HEK293 (cell line): Measurements from ENCODE around the gene TECR.

Source experiments
- CTCF ChIA-PET: fragments of 350-600 bp; formaldehyde crosslinking; extraction: SDS; loops from one replicate; lab custom pipeline; 2021; ENCODE audit warnings: antibody characterized with exemption; lab: Yijun Ruan, JAX
- POLR2A ChIA-PET: fragments of 300-600 bp; formaldehyde crosslinking; extraction: SDS; loops from one replicate; lab custom pipeline; 2020; ENCODE audit warnings: antibody characterized with exemption, inconsistent platforms; lab: Yijun Ruan, JAX
- H3K27ac ChIP-seq: fragments of 200-500 bp; sonication (Bioruptor generic); 2 replicates; pipeline ENCODE4 v1.5.1; 2014; ENCODE audit warnings: low read depth, low read length, control low read depth, inconsistent platforms; ENCODE audit errors: extremely low read depth
- H3K36me3 ChIP-seq, 2 experiments: fragments of 200-500 bp in 1 of 2; sonication (Bioruptor generic) in 1 of 2; 1 replicate in 1 of 2; 2 replicates in 1 of 2; pipeline ENCODE4 v1.5.1; 2014 to 2017; ENCODE audit warnings: inconsistent platforms in 2 of 2, low read length in 2 of 2; ENCODE audit not compliant: control insufficient read depth in 2 of 2, insufficient read depth in 1 of 2
- H3K4me1 ChIP-seq: fragments of 200-500 bp; sonication (Bioruptor generic); 2 replicates; pipeline ENCODE4 v1.5.1; 2014; ENCODE audit warnings: mild to moderate bottlenecking, low read length, inconsistent platforms; ENCODE audit not compliant: control insufficient read depth, insufficient read depth
- H3K4me3 ChIP-seq: 2 replicates; pipeline ENCODE4 v1.5.1; 2011; ENCODE audit warnings: low read depth, mild to moderate bottlenecking, control low read depth, low read length, moderate library complexity
- H3K9me3 ChIP-seq: fragments of 200-500 bp; sonication (Bioruptor generic); 2 replicates; pipeline ENCODE4 v1.5.1; 2014; ENCODE audit warnings: low read depth, low read length, inconsistent platforms; ENCODE audit not compliant: control insufficient read depth, insufficient read depth
- ATF2 ChIP-seq: fragments of 450-650 bp; formaldehyde crosslinking; IDR thresholded peaks from 2 replicates; pipeline ENCODE4 v1.5.1; 2016; ENCODE audit warnings: missing biosample characterization, missing genetic modification characterization, low read depth
- GLI2 ChIP-seq: fragments of 450-650 bp; formaldehyde crosslinking; IDR thresholded peaks from 2 replicates; pipeline ENCODE4; 2017; ENCODE audit warnings: missing biosample characterization, missing genetic modification characterization, low read depth, borderline replicate concordance
- KLF1 ChIP-seq: fragments of 450-650 bp; formaldehyde crosslinking; IDR thresholded peaks from 2 replicates; pipeline ENCODE4 v1.5.1; 2016; ENCODE audit warnings: missing biosample characterization, missing genetic modification characterization
- KLF17 ChIP-seq: fragments of 450-650 bp; formaldehyde crosslinking; IDR thresholded peaks from 2 replicates; pipeline ENCODE4 v1.5.1; 2016; ENCODE audit warnings: missing biosample characterization, missing genetic modification characterization
- PATZ1 ChIP-seq: fragments of 450-650 bp; formaldehyde crosslinking; IDR thresholded peaks from 2 replicates; pipeline ENCODE4 v1.5.1; 2016; ENCODE audit warnings: missing biosample characterization, missing genetic modification characterization
- RBAK ChIP-seq: fragments of 450-650 bp; formaldehyde crosslinking; IDR thresholded peaks from 2 replicates; pipeline ENCODE4 v1.5.1; 2016; ENCODE audit warnings: missing biosample characterization, missing genetic modification characterization
- SP3 ChIP-seq: fragments of 450-650 bp; formaldehyde crosslinking; IDR thresholded peaks from 2 replicates; pipeline ENCODE4 v1.5.1; 2016; ENCODE audit warnings: missing biosample characterization, missing genetic modification characterization
- ZBTB11 ChIP-seq: fragments of 450-650 bp; formaldehyde crosslinking; conservative IDR thresholded peaks from 2 replicates; pipeline ENCODE4 v1.5.1; 2016; ENCODE audit warnings: low read depth, missing biosample characterization, missing genetic modification characterization
- ZBTB17 ChIP-seq: fragments of 450-650 bp; formaldehyde crosslinking; IDR thresholded peaks from 2 replicates; pipeline ENCODE4 v1.5.1; 2016; ENCODE audit warnings: missing biosample characterization, missing genetic modification characterization
- ZBTB48 ChIP-seq: fragments of 450-650 bp; formaldehyde crosslinking; IDR thresholded peaks from 2 replicates; pipeline ENCODE4 v1.5.1; 2016; ENCODE audit warnings: missing biosample characterization, missing genetic modification characterization
- ZFHX2 ChIP-seq: fragments of 450-650 bp; formaldehyde crosslinking; conservative IDR thresholded peaks from 2 replicates; pipeline ENCODE4 v1.5.1; 2016; ENCODE audit warnings: missing biosample characterization, missing genetic modification characterization
- ZNF121 ChIP-seq: fragments of 450-650 bp; formaldehyde crosslinking; IDR thresholded peaks from 2 replicates; pipeline ENCODE4 v1.5.1; 2016; ENCODE audit warnings: missing biosample characterization, missing genetic modification characterization
- ZNF157 ChIP-seq: fragments of 450-650 bp; formaldehyde crosslinking; IDR thresholded peaks from 2 replicates; pipeline ENCODE4 v1.5.1; 2016; ENCODE audit warnings: missing biosample characterization, missing genetic modification characterization
- ZNF19 ChIP-seq: fragments of 450-650 bp; formaldehyde crosslinking; IDR thresholded peaks from 2 replicates; pipeline ENCODE4; 2016; ENCODE audit warnings: missing biosample characterization, missing genetic modification characterization, low read depth
- ZNF292 ChIP-seq: fragments of 450-650 bp; formaldehyde crosslinking; IDR thresholded peaks from 2 replicates; pipeline ENCODE4 v1.5.1; 2016; ENCODE audit warnings: low read depth, missing biosample characterization, missing genetic modification characterization, borderline replicate concordance
- ZNF391 ChIP-seq: fragments of 450-650 bp; formaldehyde crosslinking; IDR thresholded peaks from 2 replicates; pipeline ENCODE4 v1.5.1; 2016; ENCODE audit warnings: low read depth, missing biosample characterization, missing genetic modification characterization, borderline replicate concordance
- ZNF404 ChIP-seq: fragments of 450-650 bp; formaldehyde crosslinking; IDR thresholded peaks from 2 replicates; pipeline ENCODE4 v1.5.1; 2017; ENCODE audit warnings: missing biosample characterization, missing genetic modification characterization
- ZNF560 ChIP-seq: fragments of 450-650 bp; formaldehyde crosslinking; IDR thresholded peaks from 2 replicates; pipeline ENCODE4 v1.5.1; 2017; ENCODE audit warnings: missing biosample characterization, missing genetic modification characterization, borderline replicate concordance
- ZNF571 ChIP-seq: fragments of 450-650 bp; formaldehyde crosslinking; IDR thresholded peaks from 2 replicates; pipeline ENCODE4 v1.5.0; 2017; ENCODE audit warnings: missing biosample characterization, missing genetic modification characterization
- ZNF600 ChIP-seq: fragments of 450-650 bp; formaldehyde crosslinking; IDR thresholded peaks from 2 replicates; pipeline ENCODE4 v1.5.1; 2016; ENCODE audit warnings: missing biosample characterization, missing genetic modification characterization
- ZNF654 ChIP-seq: fragments of 450-650 bp; formaldehyde crosslinking; IDR thresholded peaks from 2 replicates; pipeline ENCODE4 v1.5.1; 2016; ENCODE audit warnings: low read depth, missing biosample characterization, missing genetic modification characterization
- ZNF664 ChIP-seq: fragments of 450-650 bp; formaldehyde crosslinking; IDR thresholded peaks from 2 replicates; pipeline ENCODE4 v1.5.1; 2016; ENCODE audit warnings: missing biosample characterization, missing genetic modification characterization
- ZNF692 ChIP-seq: fragments of 450-650 bp; formaldehyde crosslinking; IDR thresholded peaks from 2 replicates; pipeline ENCODE4 v1.5.1; 2016; ENCODE audit warnings: missing biosample characterization, missing genetic modification characterization
- ZSCAN23 ChIP-seq: fragments of 450-650 bp; formaldehyde crosslinking; IDR thresholded peaks from 2 replicates; pipeline ENCODE4 v1.5.1; 2016; ENCODE audit warnings: missing biosample characterization, missing genetic modification characterization
- ZSCAN30 ChIP-seq: fragments of 450-650 bp; IDR thresholded peaks from 2 replicates; pipeline ENCODE4 v1.5.1; 2018; ENCODE audit warnings: missing biosample characterization, mild to moderate bottlenecking, missing genetic modification characterization, moderate library complexity
- ZSCAN5A ChIP-seq: fragments of 450-650 bp; formaldehyde crosslinking; IDR thresholded peaks from 2 replicates; pipeline ENCODE4 v1.5.1; 2016; ENCODE audit warnings: missing biosample characterization, missing genetic modification characterization

TECR gene

GRCh38 chr19:14556662-14557188 lies 27.3 kb downstream of the TECR start:
- Histone ChIP-seq H3K36me3 (peaks cover 0 to 4% of the 10 kb centered on the region in 2 experiments; a peak in 2 of 3 replicates), H3K4me3 (no peak overlapping the region; the same call in 1 of the 2 replicates), H3K9me3 (no peaks in the 10 kb centered on the region), H3K4me1 (no peaks in the 10 kb centered on the region), H3K27ac (no peak overlapping the region)
- ChIA-PET CTCF (interaction anchor here (0.6 to 5.0 kb wide), 24 partner anchors 9 to 755 kb away, joined by 3 to 37 read pairs (median 4); partner anchors contain the start of gene NDUFB7), POLR2A (interaction anchor here (0.9 to 1.6 kb wide), 3 partner anchors 15 to 39 kb away, joined by 3 to 4 read pairs (median 3); partner anchors contain the start of genes DNAJB1 and NDUFB7)
- TF ChIP-seq ZNF391 (tag by site-specific recombination) (no peak), ZBTB48 (peak; percentile 26; the same call in 1 of the 2 replicates), ZSCAN30 (tag by site-specific recombination) (peak; percentile 58; the same call in 1 of the 2 replicates), ZNF292 (tag by site-specific recombination) (peak; percentile 66; the same call in 1 of the 2 replicates), ZNF600 (tag by site-specific recombination) (peak; percentile 89), ZNF157 (tag by site-specific recombination) (no peak), ZSCAN5A (no peak), ZBTB17 (tag by site-specific recombination) (peak; percentile 63; the same call in 1 of the 2 replicates), ZBTB11 (tag by site-specific recombination) (peak; percentile 76), SP3 (tag by site-specific recombination) (peak; percentile 15; the same call in 1 of the 2 replicates), PATZ1 (peak; percentile 41), ATF2 (tag by site-specific recombination) (no peak), GLI2 (tag by site-specific recombination) (no peak; the same call in 1 of the 2 replicates), ZNF664 (tag by site-specific recombination) (peak; percentile 75; the same call in 1 of the 2 replicates), ZSCAN23 (tag by site-specific recombination) (no peak), KLF1 (no peak), ZNF121 (peak; percentile 59; the same call in 1 of the 2 replicates), ZNF404 (tag by site-specific recombination) (0 out of 2 replicates have a peak, but pooled peaks have one; percentile 17), ZFHX2 (tag by site-specific recombination) (no peak), ZNF19 (no peak), ZNF560 (tag by site-specific recombination) (peak; percentile 34; the same call in 1 of the 2 replicates), RBAK (tag by site-specific recombination) (peak; percentile 48; the same call in 1 of the 2 replicates), ZNF692 (tag by site-specific recombination) (0 out of 2 replicates have a peak, but pooled peaks have one; percentile 22), ZNF654 (peak; percentile 29), ZNF571 (tag by site-specific recombination) (no peak), KLF17 (tag by site-specific recombination) (0 out of 2 replicates have a peak, but pooled peaks have one; percentile 22)
